T-cell (primary cell): Measurements from ENCODE around the gene ASPHD1. TPM values are rescaled to one million over a fixed set of nuclear protein-coding genes. Genes with fewer than 3 reads are reported as not detected.

Experiments used
- ATAC-seq, 4 experiments: fragments of 200-7000 bp in 3 of 4; fragments of 150-1000 bp in 1 of 4; cut with Tn5 transposase; replicated peaks in 1 of 4; 1 replicate in 3 of 4; 2 replicates in 1 of 4; pipeline ENCODE4 v1.10.0; 2021; ENCODE audit warnings: moderate library complexity in 3 of 4, mild to moderate bottlenecking in 2 of 4, moderate number of reproducible peaks in 1 of 4
- CTCF ChIA-PET, 2 donors: fragments of 300-600 bp; sonication (Branson Sonifier 250); formaldehyde crosslinking; loops; one replicate each; lab custom pipeline; 2022; ENCODE audit warnings: antibody characterized with exemption in 2 of 2; lab: Charles Lee
- POLR2A ChIA-PET, 2 donors: fragments of 300-600 bp; sonication (Branson Sonifier 250); formaldehyde crosslinking; loops; one replicate each; lab custom pipeline; 2022; ENCODE audit warnings: antibody characterized with exemption in 2 of 2; lab: Charles Lee
- DNase-seq, 35 experiments: peaks; one replicate each; pipeline versions ENCODE4 v3.0.0 to v3.0.0-alpha.2; 2013 to 2023
- H3K27ac ChIP-seq: one replicate; pipeline ENCODE4 v1.5.1; 2013; ENCODE audit warnings: low read length
- H3K27me3 ChIP-seq, 2 experiments: replicated peaks in 1 of 2; 1 replicate in 1 of 2; 2 replicates in 1 of 2; pipeline versions ENCODE4 v1.6.1 to v1.7.0; 2013; ENCODE audit warnings: low read length in 1 of 2, mixed read lengths in 1 of 2; ENCODE audit not compliant: control insufficient read depth in 2 of 2, insufficient read depth in 2 of 2; ENCODE audit errors: extremely low read depth in 1 of 2
- H3K36me3 ChIP-seq, 2 donors: 1 replicate in 1 of 2; 2 replicates in 1 of 2; pipeline versions ENCODE4 v1.6.1 to v1.7.0; 2013; ENCODE audit warnings: low read length in 1 of 2; ENCODE audit not compliant: control insufficient read depth in 2 of 2, insufficient read depth in 1 of 2; ENCODE audit errors: extremely low read depth in 1 of 2
- H3K4me1 ChIP-seq, 2 experiments: 1 replicate in 1 of 2; 2 replicates in 1 of 2; pipeline versions ENCODE4 v1.6.1 to v1.7.0; 2013; ENCODE audit warnings: low read length in 2 of 2, mixed read lengths in 1 of 2; ENCODE audit not compliant: insufficient read depth in 2 of 2, control insufficient read depth in 1 of 2; ENCODE audit errors: extremely low read depth in 1 of 2
- H3K4me3 ChIP-seq, 2 donors: 1 replicate in 1 of 2; 2 replicates in 1 of 2; pipeline versions ENCODE4 v1.5.1 to v1.7.0; 2013; ENCODE audit warnings: mild to moderate bottlenecking in 2 of 2, low read length in 1 of 2, moderate library complexity in 1 of 2; ENCODE audit not compliant: control insufficient read depth in 1 of 2; ENCODE audit errors: extremely low read depth in 1 of 2
- H3K9me3 ChIP-seq: 2 replicates; pipeline ENCODE4 v1.7.0; 2013
- H3K27ac Mint-ChIP-seq, 2 donors: one replicate each; pipeline ENCODE4 v1.8.0; 2020 to 2021; ENCODE audit warnings: mild to moderate bottlenecking in 2 of 2, mixed read lengths in 2 of 2
- H3K27me3 Mint-ChIP-seq, 2 donors: one replicate each; pipeline ENCODE4 v1.8.0; 2021 to 2022; ENCODE audit warnings: mixed read lengths in 2 of 2
- H3K36me3 Mint-ChIP-seq: one replicate; pipeline ENCODE4 v1.8.0; 2021; ENCODE audit warnings: mixed read lengths
- H3K4me1 Mint-ChIP-seq, 3 donors: one replicate each; pipeline ENCODE4 v1.8.0; 2020 to 2022; ENCODE audit warnings: mixed read lengths in 3 of 3, mild to moderate bottlenecking in 1 of 3
- H3K4me3 Mint-ChIP-seq, 3 donors: one replicate each; pipeline ENCODE4 v1.8.0; 2020 to 2022; ENCODE audit warnings: mild to moderate bottlenecking in 3 of 3, mixed read lengths in 3 of 3, moderate library complexity in 3 of 3
- H3K9me3 Mint-ChIP-seq, 3 donors: one replicate each; pipeline ENCODE4 v1.8.0; 2020 to 2022; ENCODE audit warnings: mixed read lengths in 3 of 3
- WGBS: methylation state at CpG from one replicate; pipeline ENCODE4 v1.1.5; 2013; ENCODE audit warnings: missing lambda C conversion rate; ENCODE audit not compliant: insufficient coverage; 5-methylcytosine and 5-hydroxymethylcytosine counted together
- total RNA-seq, 35 experiments: library from RNA in 6 of 35; stranded (reverse) in 6 of 35; fragments of 120-200 nt in 1 of 35; gene quantifications; one replicate each; pipeline versions ENCODE4 v1.2.1 to v1.2.4 and lab custom pipeline; 2013 to 2026

The ASPHD1 gene
- total RNA-seq, 5 donors from 2014 or later (not counting 1 experiment from before 2014, with no cell fraction given), result not detected

DNA sequence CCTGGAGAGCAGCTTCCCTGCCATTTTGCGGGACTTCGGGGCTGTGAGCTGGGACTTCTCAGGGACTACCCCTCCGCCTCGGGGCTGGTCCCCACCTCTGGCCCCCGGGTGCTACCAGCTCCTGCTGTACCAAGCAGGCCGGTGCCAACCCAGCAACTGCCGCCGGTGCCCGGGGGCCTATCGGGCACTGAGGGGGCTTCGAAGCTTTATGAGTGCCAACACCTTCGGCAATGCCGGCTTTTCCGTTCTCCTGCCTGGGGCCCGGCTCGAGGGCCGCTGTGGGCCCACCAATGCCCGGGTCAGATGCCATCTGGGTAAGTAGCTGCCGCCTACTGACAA is 1.3 kb downstream of the ASPHD1 start:
- no peaks in the 10 kb centered on the region for H3K9me3 Mint-ChIP-seq
- Histone ChIP-seq H3K27me3 (peaks cover 4 to 45% of the 10 kb centered on the region in 2 experiments), H3K9me3 (no peaks in the 10 kb centered on the region), H3K27ac (no peak overlapping the region), H3K36me3 (no peaks in the 10 kb centered on the region), H3K4me3 (no peak overlapping the region), H3K4me1 (peaks cover 0 to 21% of the 10 kb centered on the region in 2 experiments)
- DNase-seq (no peak), ATAC-seq (no peak)
- H3K36me3 Mint-ChIP-seq, result peaks cover 3% of the 10 kb centered on the region
- peaks cover 22 to 26% of the 10 kb centered on the region in 2 donors for H3K27me3 Mint-ChIP-seq
- ChIA-PET POLR2A (no interaction called here), CTCF (interaction anchor here in 1 of 2 donors (0.6 kb wide), 1 partner anchor 69 kb away, joined by 6 read pairs; no protein-coding TSS in a partner anchor)
- H3K4me3 Mint-ChIP-seq, result peak overlapping the region; percentile 10 to 51 (median 28)
- WGBS, result 88% methylated on average over 19 of the region's 19 CpGs
- H3K4me1 Mint-ChIP-seq, result peaks cover 6 to 15% (median 12%) of the 10 kb centered on the region in 3 donors
- no peak overlapping the region for H3K27ac Mint-ChIP-seq

DNA sequence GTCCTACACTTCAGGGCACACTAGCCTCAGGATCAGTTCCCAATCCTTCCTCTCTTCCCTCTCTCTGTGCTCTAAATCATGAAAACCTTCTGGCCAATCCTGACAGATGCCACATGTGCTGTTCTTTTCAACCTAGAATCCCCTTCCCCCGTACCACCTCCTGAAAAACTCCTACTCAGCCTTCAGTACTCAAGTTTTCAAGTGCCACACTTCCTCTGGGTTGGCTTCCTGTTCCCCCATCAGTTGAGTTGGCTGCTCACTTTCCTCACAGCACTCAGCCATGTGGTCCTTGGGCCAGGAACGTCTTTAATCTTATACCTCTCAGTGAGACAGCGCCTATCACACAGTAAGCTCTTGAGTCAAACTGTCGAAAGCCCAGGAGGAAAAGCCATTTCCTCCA is 3.3 kb downstream of the ASPHD1 start:
- DNase-seq (no peak), ATAC-seq (no peak)
- Histone ChIP-seq H3K27me3 (peaks cover under 1 to 28% of the 10 kb centered on the region in 2 experiments), H3K27ac (no peak overlapping the region), H3K4me3 (no peak overlapping the region), H3K4me1 (peaks cover 0 to 21% of the 10 kb centered on the region in 2 experiments), H3K9me3 (no peaks in the 10 kb centered on the region), H3K36me3 (no peaks in the 10 kb centered on the region)
- ChIA-PET POLR2A (no interaction called here), CTCF (no interaction called here)
- Mint-ChIP-seq H3K27ac (no peak overlapping the region), H3K9me3 (no peaks in the 10 kb centered on the region), H3K27me3 (peaks cover 5 to 10% of the 10 kb centered on the region in 2 donors), H3K36me3 (peaks cover 7% of the 10 kb centered on the region), H3K4me1 (peaks cover 6 to 10% (median 9%) of the 10 kb centered on the region in 3 donors), H3K4me3 (no peak overlapping the region)
- 38% methylated on average over 4 of the region's 4 CpGs for WGBS

- H3K27me3 ChIP-seq, result peaks cover 0 to 15% of the 10 kb centered on the region in 2 experiments
- Mint-ChIP-seq H3K27me3 (peaks cover 0 to 4% of the 10 kb centered on the region in 2 donors), H3K4me3 (no peak overlapping the region), H3K9me3 (no peaks in the 10 kb centered on the region), H3K4me1 (peaks cover 4 to 11% (median 6%) of the 10 kb centered on the region in 3 donors), H3K27ac (no peak overlapping the region), H3K36me3 (peaks cover 10% of the 10 kb centered on the region)
- no peaks in the 10 kb centered on the region for H3K9me3 ChIP-seq
- no peak for DNase-seq
- no peak overlapping the region for H3K27ac ChIP-seq
- ATAC-seq, result no peak
- ChIA-PET CTCF (no interaction called here), POLR2A (no interaction called here)
- peaks cover 0 to 9% of the 10 kb centered on the region in 2 experiments for H3K4me1 ChIP-seq
- peaks cover 0 to 3% of the 10 kb centered on the region in 2 donors for H3K36me3 ChIP-seq
- H3K4me3 ChIP-seq, result no peak overlapping the region
- WGBS, result no CpG with 5 or more reads among the region's 7 CpGs
These were observed 4.7 kb downstream of the ASPHD1 start for GRCh38 chr16:29904947-29905346.

DNA sequence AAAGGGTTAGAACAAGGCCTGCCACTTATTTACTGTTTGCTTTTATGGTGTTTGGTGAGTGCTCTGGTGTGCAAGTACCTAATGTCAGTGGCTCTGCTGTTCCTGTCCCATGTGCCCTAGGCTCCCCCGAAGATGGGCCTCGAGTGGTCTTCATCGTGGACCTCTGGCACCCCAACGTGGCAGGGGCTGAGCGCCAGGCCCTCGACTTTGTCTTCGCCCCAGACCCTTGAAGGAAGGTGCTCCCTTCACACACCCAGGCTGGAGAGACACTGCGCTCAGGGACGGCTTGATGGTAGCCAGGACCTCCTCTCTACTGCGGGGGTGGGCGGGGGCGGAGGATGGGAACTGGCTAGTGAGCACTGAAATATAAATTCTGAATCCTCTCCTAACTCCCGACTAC is 5.4 kb downstream of the ASPHD1 start:
- Histone ChIP-seq H3K27me3 (peaks cover 0 to 11% of the 10 kb centered on the region in 2 experiments), H3K4me3 (no peak overlapping the region), H3K36me3 (peaks cover 0 to 3% of the 10 kb centered on the region in 2 donors), H3K9me3 (no peaks in the 10 kb centered on the region), H3K27ac (no peak overlapping the region), H3K4me1 (peaks cover 0 to 4% of the 10 kb centered on the region in 2 experiments)
- no peaks in the 10 kb centered on the region for H3K9me3 Mint-ChIP-seq
- H3K27ac Mint-ChIP-seq, result no peak overlapping the region
- H3K27me3 Mint-ChIP-seq, result peaks cover 0 to 3% of the 10 kb centered on the region in 2 donors
- ChIA-PET POLR2A (no interaction called here), CTCF (no interaction called here)
- no peak for ATAC-seq
- H3K36me3 Mint-ChIP-seq, result peaks cover 10% of the 10 kb centered on the region
- no peak overlapping the region for H3K4me3 Mint-ChIP-seq
- WGBS, result 90% methylated on average over 9 of the region's 13 CpGs
- H3K4me1 Mint-ChIP-seq, result peaks cover under 1 to 7% (median 3%) of the 10 kb centered on the region in 3 donors
- DNase-seq, result no peak

GRCh38 chr16:29906520-29907244 is 6.4 kb downstream of the ASPHD1 start:
- ATAC-seq (no peak), DNase-seq (no peak)
- no peak overlapping the region for H3K4me3 Mint-ChIP-seq
- CTCF ChIA-PET, result no interaction called here
- 97% methylated on average over 21 of the region's 23 CpGs for WGBS
- no peaks in the 10 kb centered on the region for H3K9me3 ChIP-seq
- POLR2A ChIA-PET, result no interaction called here
- H3K27ac ChIP-seq, result no peak overlapping the region
- peaks cover 0 to under 1% of the 10 kb centered on the region in 2 experiments for H3K27me3 ChIP-seq
- peaks cover 10% of the 10 kb centered on the region for H3K36me3 Mint-ChIP-seq
- peaks cover 0 to 6% (median 0%) of the 10 kb centered on the region in 3 donors for H3K4me1 Mint-ChIP-seq
- H3K4me3 ChIP-seq, result no peak overlapping the region
- no peaks in the 10 kb centered on the region for H3K4me1 ChIP-seq
- no peak overlapping the region for H3K27ac Mint-ChIP-seq
- no peaks in the 10 kb centered on the region for H3K9me3 Mint-ChIP-seq
- peaks cover 0 to 3% of the 10 kb centered on the region in 2 donors for H3K36me3 ChIP-seq
- H3K27me3 Mint-ChIP-seq, result peaks cover 0 to 2% of the 10 kb centered on the region in 2 donors

DNA sequence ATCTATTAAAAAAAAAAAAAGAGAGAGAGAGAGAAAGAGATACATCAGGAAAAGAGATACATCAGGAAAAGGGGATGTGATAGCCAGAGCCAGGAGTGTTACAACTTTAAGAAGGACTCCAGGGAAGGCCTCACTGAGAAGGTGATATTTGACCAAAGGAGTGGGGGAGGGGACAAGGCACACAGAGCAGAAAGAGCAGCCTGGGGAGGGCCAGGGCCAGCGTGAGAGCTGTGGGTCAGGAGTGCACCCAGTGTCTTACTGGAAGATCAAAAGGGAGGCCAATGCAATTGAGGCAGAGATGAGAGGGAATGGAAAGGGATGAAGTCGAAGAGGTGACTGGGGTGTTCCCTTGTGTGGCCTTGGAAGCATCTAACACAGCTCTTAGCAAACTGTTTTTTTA is 7.7 kb downstream of the ASPHD1 start:
- H3K36me3 ChIP-seq, result peaks cover 0 to 3% of the 10 kb centered on the region in 2 donors
- no peaks in the 10 kb centered on the region for H3K27me3 ChIP-seq
- H3K36me3 Mint-ChIP-seq, result peaks cover 13% of the 10 kb centered on the region
- H3K4me3 ChIP-seq, result no peak overlapping the region
- no peaks in the 10 kb centered on the region for H3K9me3 ChIP-seq
- H3K4me1 Mint-ChIP-seq, result peaks cover 0 to 6% (median 0%) of the 10 kb centered on the region in 3 donors
- no peaks in the 10 kb centered on the region for H3K27me3 Mint-ChIP-seq
- ChIA-PET CTCF (no interaction called here), POLR2A (no interaction called here)
- ATAC-seq (no peak), DNase-seq (no peak)
- H3K9me3 Mint-ChIP-seq, result no peaks in the 10 kb centered on the region
- H3K27ac ChIP-seq, result no peak overlapping the region
- 57% methylated on average over 1 of the region's 2 CpGs for WGBS
- H3K4me3 Mint-ChIP-seq, result no peak overlapping the region
- H3K4me1 ChIP-seq, result no peaks in the 10 kb centered on the region
- no peak overlapping the region for H3K27ac Mint-ChIP-seq
